Germinal center (tissue), 1 donor: ENCODE measurements around the gene SLC16A11.
"Not testable (repeated sequence)": the region's sequence is repeated elsewhere in the genome, so short reads cannot be mapped to it uniquely, and the experiment has no call there.

ENCODE experiments used
- DNase-seq: peaks from one replicate; pipeline ENCODE4 v3.0.0; 2012; ENCODE audit warnings: mixed read lengths, low spot score

Gene SLC16A11

DNA sequence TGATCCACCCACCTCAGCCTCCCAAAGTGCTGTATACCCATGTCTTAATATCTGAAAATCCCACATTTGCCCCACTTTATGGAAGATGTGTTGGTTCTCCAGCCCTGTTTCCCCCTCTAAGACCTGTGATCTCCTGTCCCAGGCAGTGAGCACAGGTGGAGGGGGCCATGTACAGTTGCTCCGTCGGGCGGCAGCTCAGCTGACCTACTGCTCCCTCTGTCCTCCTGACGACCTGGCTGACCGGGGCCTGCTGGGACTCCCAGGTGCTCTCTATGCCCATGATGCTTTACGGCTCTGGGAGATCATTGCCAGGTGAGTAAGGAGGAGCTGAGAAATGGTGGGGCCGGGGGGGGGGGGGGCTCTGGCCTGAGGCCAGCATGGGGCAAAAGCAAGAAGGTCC is 38.2 kb downstream of the SLC16A11 start:
- no peak for DNase-seq

DNA sequence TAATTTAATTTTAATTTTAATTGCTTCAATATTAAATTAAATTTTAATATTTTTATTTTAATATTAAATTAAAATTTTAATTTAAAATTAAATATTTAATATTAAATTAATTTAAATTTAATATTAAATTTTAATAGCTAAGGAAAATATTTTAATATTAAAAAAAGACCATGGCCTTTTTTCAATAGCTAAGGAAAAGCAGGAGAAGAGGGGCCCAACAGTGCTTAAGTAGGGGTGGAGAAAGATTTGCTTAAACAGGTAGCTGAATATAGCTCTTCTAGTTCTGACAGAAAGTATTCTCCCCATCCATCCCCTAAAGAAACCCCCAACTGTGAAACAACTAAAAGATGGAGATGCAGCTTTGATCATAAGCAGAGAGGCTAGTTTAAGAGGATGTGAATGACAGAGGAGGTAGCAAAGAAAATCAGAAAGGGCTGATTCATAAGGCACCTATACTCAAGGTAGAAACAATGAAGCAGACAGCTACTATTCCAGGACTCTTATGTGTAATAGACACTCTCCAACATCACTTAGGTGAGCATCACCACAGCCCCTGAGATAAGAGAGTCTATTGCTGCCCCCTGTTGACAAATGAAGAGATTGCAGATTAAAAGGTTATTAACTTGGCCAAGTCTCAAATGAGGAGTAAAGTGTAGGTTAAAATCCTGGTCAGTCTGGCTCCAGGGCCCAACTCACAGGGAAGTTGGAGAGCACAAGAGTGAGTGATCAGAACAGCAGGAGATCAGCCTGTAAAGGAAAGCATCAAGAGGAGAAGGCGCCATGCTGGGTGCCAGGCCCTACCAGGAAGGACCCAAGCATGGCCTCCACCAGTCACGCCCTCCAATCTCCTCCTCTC is 39.3 kb downstream of the SLC16A11 start:
- DNase-seq, result peak; percentile 71

DNA sequence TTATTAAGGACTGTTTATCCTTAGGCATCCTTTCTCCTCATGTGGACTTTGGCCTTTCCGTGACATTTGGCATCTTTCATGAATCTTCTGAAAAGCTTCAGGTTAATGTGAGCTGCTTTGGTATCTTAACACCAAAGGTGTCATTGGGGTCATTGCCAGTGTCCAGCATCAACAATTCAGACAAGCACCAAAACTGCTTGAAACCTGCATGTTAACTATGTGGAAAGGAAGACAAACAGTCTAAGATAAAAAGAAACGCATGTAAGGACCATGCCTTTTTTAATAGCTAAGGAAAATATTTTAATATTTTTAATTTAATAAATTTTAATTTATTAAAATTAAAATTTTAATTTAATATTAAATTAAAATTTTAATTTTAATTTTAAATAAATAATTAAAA is 40.1 kb downstream of the SLC16A11 start:
- DNase-seq, result no peak

DNA sequence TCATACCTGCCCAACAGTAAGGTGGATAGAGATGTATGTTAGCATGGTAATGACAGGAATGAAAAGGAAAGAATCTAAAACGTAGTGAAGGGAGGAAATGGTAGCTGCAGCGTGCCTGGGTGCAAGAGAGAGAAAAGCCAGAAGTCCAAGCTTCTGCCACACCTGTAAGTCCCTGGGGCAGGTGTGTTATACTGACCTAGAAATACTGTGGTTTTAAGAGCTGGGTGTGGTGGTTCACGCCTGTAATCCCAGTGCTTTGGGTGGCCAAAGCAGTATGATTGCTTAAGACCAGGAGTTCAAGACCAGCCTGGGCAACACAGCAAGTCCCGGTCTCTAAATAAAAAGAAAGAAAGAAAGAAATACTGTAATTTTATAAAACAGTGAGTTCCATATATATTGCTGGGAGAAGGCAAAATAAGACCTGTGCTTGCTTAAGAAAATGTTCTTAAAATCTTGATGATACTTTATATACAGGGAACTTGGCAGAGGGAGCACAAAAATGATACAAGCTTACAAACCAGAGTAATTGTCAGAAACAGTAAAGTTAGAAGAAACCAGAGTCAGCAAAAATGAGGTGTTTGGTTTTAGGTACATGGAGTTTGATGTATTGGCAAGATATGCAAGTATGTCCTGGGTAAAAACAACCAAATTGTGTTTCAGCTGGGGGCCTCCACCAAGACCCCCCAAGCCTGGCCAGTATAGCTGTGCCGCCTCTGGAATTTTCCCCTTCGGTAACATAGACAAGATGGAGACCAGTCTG is 41.4 kb downstream of the SLC16A11 start:
- DNase-seq, result no peak

DNA sequence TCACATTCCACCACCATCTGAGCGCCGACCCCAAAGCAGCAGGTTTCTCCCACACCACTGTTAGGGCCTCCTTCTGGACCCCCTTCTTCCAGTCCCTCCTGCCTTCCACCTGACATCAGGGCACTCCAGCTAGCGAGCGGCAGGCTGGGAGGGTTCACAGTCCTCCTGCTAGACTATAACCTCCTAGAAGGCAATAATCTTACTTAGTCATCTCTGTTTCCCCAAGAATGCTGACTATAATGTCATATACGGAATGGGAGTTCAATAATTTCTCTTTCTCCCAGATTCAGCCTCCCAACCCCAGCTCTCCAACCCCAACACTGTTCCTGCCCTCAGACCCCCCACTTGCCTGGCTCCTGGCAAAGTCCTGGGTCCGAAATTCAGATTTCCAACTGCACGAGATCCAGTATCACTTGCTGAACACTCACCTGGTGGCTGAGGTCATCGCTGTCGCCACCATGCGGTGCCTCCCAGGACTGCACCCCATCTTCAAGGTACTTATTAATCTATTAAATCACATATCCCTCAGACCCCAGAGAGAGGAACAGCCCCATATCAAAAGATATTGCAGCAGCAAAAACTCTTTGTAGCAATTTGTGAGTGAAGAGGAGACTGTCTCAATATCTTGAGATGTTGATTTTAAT is 42.5 kb downstream of the SLC16A11 start:
- DNase-seq, result no peak

DNA sequence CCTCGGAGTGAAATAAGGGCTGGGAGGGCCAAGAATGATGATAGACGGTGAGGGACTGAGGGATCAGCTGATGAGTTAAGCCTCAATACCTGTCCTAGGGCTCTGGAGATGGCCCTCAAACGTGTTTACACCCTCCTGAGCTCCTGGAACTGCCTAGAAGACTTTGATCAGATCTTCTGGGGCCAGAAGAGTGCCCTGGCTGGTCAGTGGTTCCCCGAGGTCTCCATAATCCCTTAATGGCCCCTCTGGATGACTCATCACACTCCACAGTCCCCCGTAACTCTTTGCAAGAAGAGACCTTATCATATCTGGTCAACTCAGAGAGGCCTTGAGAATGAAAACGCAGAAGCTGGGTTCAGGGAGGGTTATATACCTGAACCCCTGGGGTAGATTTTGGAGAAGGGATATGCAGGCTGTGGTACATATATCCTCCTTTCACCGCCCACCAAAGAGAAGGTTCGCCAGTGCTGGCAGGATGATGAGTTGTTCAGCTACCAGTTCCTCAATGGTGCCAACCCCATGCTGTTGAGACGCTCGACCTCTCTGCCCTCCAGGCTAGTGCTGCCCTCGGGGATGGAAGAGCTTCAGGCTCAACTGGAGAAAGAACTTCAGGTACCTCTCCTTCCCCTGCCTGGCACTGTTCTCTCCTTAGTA is 44.9 kb downstream of the SLC16A11 start:
- no peak for DNase-seq

DNA sequence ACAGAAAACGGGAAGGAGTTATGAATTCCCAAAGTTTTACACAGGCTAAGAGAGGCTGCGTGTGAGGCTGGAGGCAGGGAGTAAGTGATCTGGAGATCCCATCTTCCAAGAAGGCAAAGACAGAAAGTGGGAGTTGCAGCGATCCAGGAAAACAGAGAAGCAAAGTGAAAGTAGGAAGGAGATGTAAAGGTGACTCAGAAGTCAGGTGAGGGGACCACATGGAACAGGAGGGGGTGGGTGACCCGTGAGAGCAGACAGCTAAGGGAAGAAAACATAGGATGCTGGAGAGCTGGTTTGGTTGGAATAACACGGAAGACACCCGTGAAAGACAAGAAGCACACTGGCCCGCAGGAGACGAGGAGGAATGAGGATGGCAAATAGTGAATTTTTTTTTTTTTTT is 46.7 kb downstream of the SLC16A11 start:
- no peak for DNase-seq

DNA sequence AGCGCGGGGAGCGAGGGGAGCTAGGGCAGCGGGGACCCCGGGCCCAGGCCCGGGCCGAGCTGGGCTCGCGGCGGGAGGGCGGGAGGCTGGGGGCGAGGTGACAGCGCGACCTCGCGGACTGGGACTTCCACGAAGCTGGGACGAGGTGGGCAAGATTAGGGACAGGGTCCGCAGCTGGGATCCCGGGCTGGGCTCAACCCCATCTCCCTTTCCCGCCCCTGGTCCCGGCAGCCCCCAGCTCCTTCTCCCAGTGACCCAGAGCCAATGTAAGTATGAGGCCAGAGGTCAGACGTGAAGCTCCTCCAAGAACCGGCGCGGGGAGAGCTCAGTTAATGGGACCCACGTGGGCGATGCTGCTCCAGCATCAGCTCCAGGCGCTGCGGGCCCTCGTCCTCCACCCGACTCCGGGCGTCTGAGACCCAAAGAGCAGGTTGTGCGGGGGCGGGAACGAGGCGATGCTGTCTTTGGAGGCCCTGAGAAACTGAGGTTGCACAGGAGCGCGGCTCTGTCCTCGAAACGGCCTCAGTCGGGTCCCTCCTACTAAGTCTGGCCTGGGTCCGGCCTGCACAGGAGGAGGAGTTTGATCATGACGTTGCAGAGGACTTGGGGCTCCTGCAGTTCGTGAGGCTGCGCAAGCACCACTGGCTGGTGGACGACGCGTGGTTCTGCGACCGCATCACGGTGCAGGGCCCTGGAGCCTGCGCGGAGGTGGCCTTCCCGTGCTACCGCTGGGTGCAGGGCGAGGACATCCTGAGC is 47.5 kb downstream of the SLC16A11 start:
- DNase-seq, result no peak

DNA sequence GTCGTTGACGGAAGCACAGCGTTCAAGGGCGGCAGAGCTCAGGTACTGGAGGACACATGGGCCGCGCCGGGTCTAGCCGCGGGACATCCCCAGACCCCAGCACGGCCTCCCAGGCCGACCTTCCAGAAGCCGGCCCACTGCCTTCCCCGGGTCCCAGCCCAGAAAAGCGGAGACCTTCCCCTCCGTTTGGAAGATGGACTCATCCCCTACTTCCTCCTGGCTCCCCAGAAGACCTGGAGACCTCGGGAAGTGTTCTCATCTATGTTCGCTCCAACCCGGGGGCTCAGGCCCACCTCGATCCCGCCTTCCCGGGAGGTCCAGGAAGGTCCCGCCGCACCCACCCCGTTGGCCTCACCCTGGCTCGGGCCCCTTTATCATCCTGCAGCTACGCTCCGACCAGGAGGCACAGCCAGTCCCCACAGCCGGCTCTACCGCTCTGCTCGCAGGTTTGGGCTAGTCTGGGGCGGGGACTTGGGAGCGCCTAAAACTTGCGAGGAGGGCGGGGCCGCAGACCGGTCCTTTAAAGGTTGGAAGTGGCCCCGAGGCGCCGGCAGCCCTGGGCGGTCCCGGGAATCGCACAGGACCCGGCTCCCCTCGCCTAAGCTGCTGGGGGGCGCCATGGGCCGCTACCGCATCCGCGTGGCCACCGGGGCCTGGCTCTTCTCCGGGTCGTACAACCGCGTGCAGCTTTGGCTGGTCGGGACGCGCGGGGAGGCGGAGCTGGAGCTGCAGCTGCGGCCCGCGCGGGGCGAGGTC is 48.2 kb downstream of the SLC16A11 start, which contains the start of gene ALOX12:
TSS of gene ALOX12 (plus strand) at position 550 of the 756 bp plus-strand sequence. CDS start at position 619, 69 bp downstream.
- no peak for DNase-seq

DNA sequence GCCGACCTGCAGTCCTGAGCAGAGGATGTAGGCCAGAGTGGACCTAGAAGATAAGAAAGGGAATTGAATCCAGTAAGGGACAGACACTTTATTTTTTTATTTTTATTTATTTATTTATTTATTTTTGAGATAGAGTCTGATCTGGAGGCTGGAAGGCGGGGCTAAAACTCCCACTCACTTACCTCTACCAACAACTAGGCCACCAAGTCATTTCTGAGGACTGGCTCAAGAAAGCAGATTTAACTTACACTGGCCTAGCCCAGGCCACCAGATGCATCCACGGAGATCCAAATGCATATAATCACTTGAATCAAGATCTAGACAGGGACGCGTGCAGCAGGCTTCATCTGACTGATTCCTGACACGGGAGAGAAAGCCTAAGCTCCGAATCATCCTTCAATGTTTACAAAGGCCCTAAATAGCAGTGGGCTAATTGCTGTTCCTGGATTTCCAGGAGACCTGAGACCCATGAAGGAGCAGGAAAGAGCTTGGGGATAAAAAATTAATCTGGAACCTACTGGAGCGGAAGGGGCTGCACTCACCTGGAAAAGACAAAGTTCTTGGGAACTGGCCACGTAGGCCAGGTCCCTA is 49.1 kb downstream of the SLC16A11 start:
- DNase-seq, result no peak

DNA sequence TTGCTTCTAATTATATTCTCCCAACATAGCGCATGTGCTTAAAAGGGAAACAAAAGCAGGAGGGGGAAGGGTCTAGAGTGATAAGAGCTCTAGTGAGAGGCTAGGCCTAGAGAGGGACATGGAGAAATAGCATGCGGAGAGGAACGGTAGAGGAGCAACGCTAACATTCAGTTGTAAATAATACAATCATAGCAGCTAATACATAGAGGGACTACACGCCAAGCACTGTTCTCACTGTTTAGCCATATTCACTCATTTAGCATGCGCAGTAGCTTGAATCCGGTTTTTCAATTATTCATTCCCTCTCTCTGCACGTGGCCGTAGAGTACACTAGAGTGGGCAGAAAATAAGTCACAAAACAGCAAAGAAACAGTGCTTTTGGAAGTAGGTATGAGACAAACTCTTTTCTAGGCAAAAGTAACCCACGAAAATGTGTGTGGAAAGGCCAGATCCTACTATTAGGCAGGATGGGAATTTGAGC is 49.7 kb downstream of the SLC16A11 start:
- no peak for DNase-seq

DNA sequence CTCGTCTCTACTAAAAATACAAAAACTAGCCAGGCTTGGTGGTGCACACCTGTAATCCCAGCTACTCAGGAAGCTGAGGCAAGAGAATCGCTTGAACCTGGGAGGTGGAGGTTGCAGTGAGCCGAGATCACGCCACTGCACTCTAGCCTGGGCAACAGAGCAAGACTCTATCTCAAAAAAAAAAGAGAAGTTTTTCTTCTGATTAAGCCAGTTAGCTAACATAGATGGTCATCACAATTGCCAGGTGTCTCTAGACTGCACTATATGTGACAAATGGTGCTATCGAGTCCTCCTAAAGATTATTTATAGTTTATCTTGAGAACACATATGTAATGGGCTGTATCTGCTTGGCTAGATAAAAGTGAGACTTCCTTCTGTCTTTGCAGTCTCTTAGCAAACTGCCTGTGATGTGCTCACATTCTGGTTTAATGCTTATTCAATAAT is 50.3 kb downstream of the SLC16A11 start:
- DNase-seq, result not testable (repeated sequence)
